Omental fat pad (tissue), 4 donors: ENCODE results near the gene HLA-E. TPM values are rescaled to one million over a fixed set of nuclear protein-coding genes. Genes with fewer than 3 reads are reported as not detected.

Experiments used
- ATAC-seq: fragments of 150-250 bp; one replicate; pipeline ENCODE4 v1.9.1; 2016; ENCODE audit warnings: mild to moderate bottlenecking, moderate library complexity; ENCODE audit not compliant: low FRiP score
- DNase-seq: peaks from one replicate; pipeline ENCODE4 v3.0.0-alpha.2; 2019; ENCODE audit warnings: low spot score
- total RNA-seq, 4 donors: library from RNA; depleted of rRNA; stranded (reverse); fragments of >200 nt; gene quantifications; one replicate each; pipeline ENCODE4 v1.1.0, GENCODE V29; 2016
- TF ChIP-seq, protein P1 (sequence below), 3 donors: fragments of 450-650 bp; IDR thresholded peaks; one replicate each; pipeline ENCODE4 v1.5.1; 2016 to 2017; ENCODE audit warnings: antibody characterized with exemption in 3 of 3, mild to moderate bottlenecking in 3 of 3, moderate library complexity in 2 of 3

HLA-E gene
- total RNA-seq: 1,000 to 10,000 TPM in 1 of 4 donors, 100 to 1,000 TPM in 3; 562 to 1,653 (median 781) TPM

- TF ChIP-seq, protein P1, sequence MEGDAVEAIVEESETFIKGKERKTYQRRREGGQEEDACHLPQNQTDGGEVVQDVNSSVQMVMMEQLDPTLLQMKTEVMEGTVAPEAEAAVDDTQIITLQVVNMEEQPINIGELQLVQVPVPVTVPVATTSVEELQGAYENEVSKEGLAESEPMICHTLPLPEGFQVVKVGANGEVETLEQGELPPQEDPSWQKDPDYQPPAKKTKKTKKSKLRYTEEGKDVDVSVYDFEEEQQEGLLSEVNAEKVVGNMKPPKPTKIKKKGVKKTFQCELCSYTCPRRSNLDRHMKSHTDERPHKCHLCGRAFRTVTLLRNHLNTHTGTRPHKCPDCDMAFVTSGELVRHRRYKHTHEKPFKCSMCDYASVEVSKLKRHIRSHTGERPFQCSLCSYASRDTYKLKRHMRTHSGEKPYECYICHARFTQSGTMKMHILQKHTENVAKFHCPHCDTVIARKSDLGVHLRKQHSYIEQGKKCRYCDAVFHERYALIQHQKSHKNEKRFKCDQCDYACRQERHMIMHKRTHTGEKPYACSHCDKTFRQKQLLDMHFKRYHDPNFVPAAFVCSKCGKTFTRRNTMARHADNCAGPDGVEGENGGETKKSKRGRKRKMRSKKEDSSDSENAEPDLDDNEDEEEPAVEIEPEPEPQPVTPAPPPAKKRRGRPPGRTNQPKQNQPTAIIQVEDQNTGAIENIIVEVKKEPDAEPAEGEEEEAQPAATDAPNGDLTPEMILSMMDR (IDR thresholded peaks at IDR 0.05): no peak
- ATAC-seq (peak; percentile 95), DNase-seq (peak; percentile 81)
Observed at GRCh38 chr6:30489081-30490025, at the start of gene HLA-E. TSS of gene HLA-E (plus strand) at chr6:30489509. CDS start at chr6:30489532, 23 bp downstream.

GRCh38 chr6:30441171-30441570 is 48.1 kb upstream of the HLA-E start:
- TF ChIP-seq, protein P1 (IDR thresholded peaks at IDR 0.05): no peak
- ATAC-seq: no peak
- DNase-seq: no peak

- no peak for DNase-seq
- ATAC-seq: peak; percentile 59
- TF ChIP-seq, protein P1 (IDR thresholded peaks at IDR 0.05): no peak
Observed at GRCh38 chr6:30443657-30444450, 45.5 kb upstream of the HLA-E start.

GRCh38 chr6:30444451-30444742 is 44.9 kb upstream of the HLA-E start:
- no peak for ATAC-seq
- TF ChIP-seq, protein P1 (IDR thresholded peaks at IDR 0.05): no peak

GRCh38 chr6:30446259-30446658 is 43.0 kb upstream of the HLA-E start:
- DNase-seq (no peak), ATAC-seq (no peak)
- TF ChIP-seq, protein P1 (IDR thresholded peaks at IDR 0.05): no peak

More at GRCh38 chr6:30444451-30444742, 44.9 kb upstream of the HLA-E start:
- no peak for DNase-seq

DNA sequence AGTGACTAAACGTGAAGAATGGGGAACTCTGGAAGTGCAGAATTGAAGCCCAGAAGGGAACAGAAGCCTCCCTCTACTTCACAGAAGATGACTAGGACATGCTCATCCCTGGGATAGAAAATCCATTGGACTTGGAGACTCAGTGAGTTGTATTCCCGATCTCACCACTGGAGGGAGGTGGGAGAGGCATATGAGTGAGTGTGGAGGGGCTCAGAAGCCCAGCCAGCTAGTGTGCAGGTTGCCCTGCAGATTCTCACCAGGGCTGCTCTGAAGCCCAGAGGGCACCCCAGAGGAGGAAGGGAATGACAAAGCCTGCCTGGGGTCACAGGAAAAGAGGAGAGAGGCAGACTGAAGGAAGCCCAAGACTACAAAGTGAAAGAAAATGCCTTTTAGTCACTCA is 42.1 kb upstream of the HLA-E start:
- TF ChIP-seq, protein P1 (IDR thresholded peaks at IDR 0.05): no peak
- no peak for ATAC-seq
- no peak for DNase-seq
